Activated naive CD8-positive, alpha-beta T cell treated with anti-CD3 and anti-CD28 coated beads, Interleukin-2, amount 10 ng/mL, durations not matched to agents 7 days and 5 days (primary cell): ENCODE results near the gene PBX4. TPM values are rescaled to one million over a fixed set of nuclear protein-coding genes. Genes with fewer than 3 reads are reported as not detected.

Source experiments
- ATAC-seq: fragments of 150-1000 bp; cut with Tn5 transposase; one replicate; pipeline ENCODE4 v1.10.0; 2021; ENCODE audit warnings: low read depth, moderate library complexity
- POLR2A ChIA-PET: fragments of 350-600 bp; sonication (Branson Sonifier 250); formaldehyde crosslinking; loops from one replicate; lab custom pipeline; 2021; ENCODE audit warnings: antibody characterized with exemption; lab: Charles Lee
- DNase-seq: peaks from one replicate; pipeline ENCODE4 v3.0.0; 2021
- H3K27ac Mint-ChIP-seq: one replicate; pipeline ENCODE4 v1.8.0; 2022; ENCODE audit warnings: mild to moderate bottlenecking, mixed read lengths
- H3K27me3 Mint-ChIP-seq: one replicate; pipeline ENCODE4 v1.8.0; 2022; ENCODE audit warnings: mild to moderate bottlenecking, moderate library complexity, mixed read lengths
- H3K36me3 Mint-ChIP-seq: one replicate; pipeline ENCODE4 v1.8.0; 2021; ENCODE audit warnings: mild to moderate bottlenecking, mixed read lengths
- H3K4me1 Mint-ChIP-seq: one replicate; pipeline ENCODE4 v1.8.0; 2021; ENCODE audit warnings: mixed read lengths
- H3K4me3 Mint-ChIP-seq: one replicate; pipeline ENCODE4 v1.8.0; 2022; ENCODE audit warnings: mild to moderate bottlenecking, moderate library complexity, mixed read lengths
- H3K9me3 Mint-ChIP-seq: one replicate; pipeline ENCODE4 v1.8.0; 2021; ENCODE audit warnings: mixed read lengths
- total RNA-seq, 2 experiments: library from RNA; stranded (reverse); gene quantifications; one replicate each; pipeline ENCODE4 v1.2.3, GENCODE V29; 2021

The PBX4 gene
- total RNA-seq, 2 experiments from 2014 or later: 41.3 to 46.1 TPM

- peaks cover 18% of the 10 kb centered on the region for H3K27me3 Mint-ChIP-seq
- POLR2A ChIA-PET: interaction anchor here (0.8 to 1.2 kb wide), 4 partner anchors 48 to 88 kb away, joined by 3 to 4 read pairs (median 3); no protein-coding TSS in a partner anchor
- peak; percentile 84 for DNase-seq
- H3K4me3 Mint-ChIP-seq: peak overlapping the region; percentile 70
- H3K36me3 Mint-ChIP-seq: peaks cover 3% of the 10 kb centered on the region
- peaks cover 21% of the 10 kb centered on the region for H3K4me1 Mint-ChIP-seq
- H3K9me3 Mint-ChIP-seq: no peaks in the 10 kb centered on the region
- H3K27ac Mint-ChIP-seq: peak overlapping the region; percentile 73
- ATAC-seq: peak; percentile 84
Measured at GRCh38 chr19:19540715-19541515, 77.6 kb downstream of the PBX4 start.

GRCh38 chr19:19540064-19540714 lies 78.3 kb downstream of the PBX4 start:
- Mint-ChIP-seq H3K36me3 (peaks cover 3% of the 10 kb centered on the region), H3K4me1 (peaks cover 21% of the 10 kb centered on the region), H3K27me3 (peaks cover 18% of the 10 kb centered on the region), H3K9me3 (no peaks in the 10 kb centered on the region), H3K27ac (peak overlapping the region; percentile 73), H3K4me3 (peak overlapping the region; percentile 70)
- POLR2A ChIA-PET: interaction anchor here (0.8 to 1.9 kb wide), 4 partner anchors 49 to 78 kb away, joined by 3 to 6 read pairs (median 4); partner anchors contain the start of gene PBX4
- ATAC-seq: peak; percentile 37
- DNase-seq: peak; percentile 79

GRCh38 chr19:19539698-19540063 lies 78.8 kb downstream of the PBX4 start:
- no peaks in the 10 kb centered on the region for H3K9me3 Mint-ChIP-seq
- H3K4me3 Mint-ChIP-seq: no peak overlapping the region
- H3K27ac Mint-ChIP-seq: no peak overlapping the region
- POLR2A ChIA-PET: interaction anchor here (1.3 to 1.9 kb wide), 3 partner anchors 24 to 89 kb away, joined by 3 to 9 read pairs (median 6); partner anchors contain the start of genes LPAR2, NDUFA13, PBX4 and TSSK6
- no peak for ATAC-seq
- H3K36me3 Mint-ChIP-seq: peaks cover 3% of the 10 kb centered on the region
- peaks cover 21% of the 10 kb centered on the region for H3K4me1 Mint-ChIP-seq
- DNase-seq: peak; percentile 38
- peaks cover 18% of the 10 kb centered on the region for H3K27me3 Mint-ChIP-seq

GRCh38 chr19:19538785-19539166 lies 79.7 kb downstream of the PBX4 start:
- no peak for ATAC-seq
- peaks cover 18% of the 10 kb centered on the region for H3K27me3 Mint-ChIP-seq
- H3K4me1 Mint-ChIP-seq: peaks cover 28% of the 10 kb centered on the region
- no peak overlapping the region for H3K27ac Mint-ChIP-seq
- H3K36me3 Mint-ChIP-seq: peaks cover 8% of the 10 kb centered on the region
- peak overlapping the region; percentile 3 for H3K4me3 Mint-ChIP-seq
- no peaks in the 10 kb centered on the region for H3K9me3 Mint-ChIP-seq
- POLR2A ChIA-PET: interaction anchor here (0.7 to 1.9 kb wide), 6 partner anchors 23 to 140 kb away, joined by 3 to 9 read pairs (median 4); partner anchors contain the start of genes ATP13A1, LPAR2, NDUFA13 and PBX4
- no peak for DNase-seq

GRCh38 chr19:19538061-19538784 lies 80.3 kb downstream of the PBX4 start, which contains the start of gene CILP2:
Gene CILP2, plus strand, starts transcription at chr19:19538265. Its CDS starts 85 bp downstream, at chr19:19538350.
- ATAC-seq: no peak
- H3K27ac Mint-ChIP-seq: no peak within 1 kb of the TSS
- POLR2A ChIA-PET: interaction anchor here (1.1 to 1.9 kb wide), 5 partner anchors 22 to 126 kb away, joined by 3 to 9 read pairs (median 4); partner anchors contain the start of genes ATP13A1, LPAR2, NDUFA13 and PBX4
- DNase-seq: peak; percentile 57
- H3K9me3 Mint-ChIP-seq: no peaks in the 10 kb centered on the region
- peaks cover 31% of the 10 kb centered on the region for H3K4me1 Mint-ChIP-seq
- H3K36me3 Mint-ChIP-seq: peaks cover 9% of the 10 kb centered on the region
- peak within 1 kb of the TSS; percentile 37 for H3K4me3 Mint-ChIP-seq
- H3K27me3 Mint-ChIP-seq: peaks cover 18% of the 10 kb centered on the region

GRCh38 chr19:19537075-19538048 lies 81.1 kb downstream of the PBX4 start:
- peak overlapping the region; percentile 37 for H3K4me3 Mint-ChIP-seq
- H3K4me1 Mint-ChIP-seq: peaks cover 29% of the 10 kb centered on the region
- no peaks in the 10 kb centered on the region for H3K9me3 Mint-ChIP-seq
- DNase-seq (no peak), ATAC-seq (no peak)
- H3K27ac Mint-ChIP-seq: no peak overlapping the region
- POLR2A ChIA-PET: no interaction called here
- peaks cover 9% of the 10 kb centered on the region for H3K36me3 Mint-ChIP-seq
- H3K27me3 Mint-ChIP-seq: peaks cover 18% of the 10 kb centered on the region

GRCh38 chr19:19535311-19536191 lies 82.9 kb downstream of the PBX4 start:
- no peak for ATAC-seq
- POLR2A ChIA-PET: interaction anchor here (0.5 kb wide), 1 partner anchor 63 kb away, joined by 3 read pairs; no protein-coding TSS in a partner anchor
- H3K27ac Mint-ChIP-seq: no peak overlapping the region
- peaks cover 18% of the 10 kb centered on the region for H3K27me3 Mint-ChIP-seq
- H3K36me3 Mint-ChIP-seq: peaks cover 16% of the 10 kb centered on the region
- no peaks in the 10 kb centered on the region for H3K9me3 Mint-ChIP-seq
- no peak overlapping the region for H3K4me3 Mint-ChIP-seq
- H3K4me1 Mint-ChIP-seq: peaks cover 23% of the 10 kb centered on the region
- no peak for DNase-seq

GRCh38 chr19:19534556-19535265 lies 83.8 kb downstream of the PBX4 start:
- no peak for ATAC-seq
- Mint-ChIP-seq H3K9me3 (no peaks in the 10 kb centered on the region), H3K4me3 (no peak overlapping the region), H3K27me3 (peaks cover 18% of the 10 kb centered on the region), H3K36me3 (peaks cover 16% of the 10 kb centered on the region), H3K27ac (peak overlapping the region; percentile 17), H3K4me1 (peaks cover 22% of the 10 kb centered on the region)
- POLR2A ChIA-PET: no interaction called here
- no peak for DNase-seq

- no peak overlapping the region for H3K27ac Mint-ChIP-seq
- H3K9me3 Mint-ChIP-seq: no peaks in the 10 kb centered on the region
- peaks cover 9% of the 10 kb centered on the region for H3K27me3 Mint-ChIP-seq
- H3K4me1 Mint-ChIP-seq: peaks cover 22% of the 10 kb centered on the region
- POLR2A ChIA-PET: no interaction called here
- H3K4me3 Mint-ChIP-seq: no peak overlapping the region
- peaks cover 20% of the 10 kb centered on the region for H3K36me3 Mint-ChIP-seq
- ATAC-seq (no peak), DNase-seq (no peak)
Measured at GRCh38 chr19:19533841-19534240, 84.6 kb downstream of the PBX4 start.

GRCh38 chr19:19532806-19533701 lies 85.4 kb downstream of the PBX4 start:
- Mint-ChIP-seq H3K4me3 (no peak overlapping the region), H3K4me1 (peaks cover 18% of the 10 kb centered on the region), H3K36me3 (peaks cover 20% of the 10 kb centered on the region), H3K9me3 (no peaks in the 10 kb centered on the region), H3K27ac (peak overlapping the region; percentile 67), H3K27me3 (peaks cover 4% of the 10 kb centered on the region)
- ATAC-seq: no peak
- POLR2A ChIA-PET: interaction anchor here (0.6 to 1.9 kb wide), 4 partner anchors 18 to 137 kb away, joined by 3 to 7 read pairs (median 4); partner anchors contain the start of genes NDUFA13, TSSK6 and ZNF101
- DNase-seq: no peak
